T-helper 1 cell treated with Interleukin-12 subunit alpha and Interleukin-12 subunit beta and Interleukin-4 antibody, amounts not matched to agents 30 μg/mL and 1 μg/mL, for 36 hours (primary cell): ENCODE results near the gene S100A7A.

ENCODE experiments used
- H3K27ac Mint-ChIP-seq: one replicate; pipeline ENCODE4 v1.8.0; 2021; ENCODE audit warnings: mild to moderate bottlenecking, mixed read lengths
- H3K27me3 Mint-ChIP-seq: one replicate; pipeline ENCODE4 v1.8.0; 2021; ENCODE audit warnings: low read depth, mixed read lengths
- H3K36me3 Mint-ChIP-seq: one replicate; pipeline ENCODE4 v1.8.0; 2021; ENCODE audit warnings: low read depth, mixed read lengths
- H3K4me1 Mint-ChIP-seq: one replicate; pipeline ENCODE4 v1.8.0; 2021; ENCODE audit warnings: low read depth, mixed read lengths
- H3K4me3 Mint-ChIP-seq: one replicate; pipeline ENCODE4 v1.8.0; 2021; ENCODE audit warnings: mild to moderate bottlenecking, moderate library complexity, mixed read lengths
- H3K9me3 Mint-ChIP-seq: one replicate; pipeline ENCODE4 v1.8.0; 2021; ENCODE audit warnings: mixed read lengths

The S100A7A gene

GRCh38 chr1:153389973-153390879, 26.1 kb upstream of the S100A7A start:
- Mint-ChIP-seq H3K4me1 (peaks cover 9% of the 10 kb centered on the region), H3K27me3 (peaks cover 13% of the 10 kb centered on the region), H3K36me3 (no peaks in the 10 kb centered on the region), H3K9me3 (no peaks in the 10 kb centered on the region), H3K27ac (no peak overlapping the region), H3K4me3 (no peak overlapping the region)

- Mint-ChIP-seq H3K9me3 (no peaks in the 10 kb centered on the region), H3K27me3 (peaks cover 22% of the 10 kb centered on the region), H3K4me3 (no peak within 1 kb of the TSS), H3K27ac (no peak within 1 kb of the TSS), H3K36me3 (no peaks in the 10 kb centered on the region), H3K4me1 (peaks cover 7% of the 10 kb centered on the region)
These were observed 25.2 kb upstream of the S100A7A start, which contains the start of gene S100A8 for GRCh38 chr1:153390938-153391710. TSS of gene S100A8 (minus strand) at chr1:153391073. CDS start at chr1:153390535, 538 bp downstream.

DNA sequence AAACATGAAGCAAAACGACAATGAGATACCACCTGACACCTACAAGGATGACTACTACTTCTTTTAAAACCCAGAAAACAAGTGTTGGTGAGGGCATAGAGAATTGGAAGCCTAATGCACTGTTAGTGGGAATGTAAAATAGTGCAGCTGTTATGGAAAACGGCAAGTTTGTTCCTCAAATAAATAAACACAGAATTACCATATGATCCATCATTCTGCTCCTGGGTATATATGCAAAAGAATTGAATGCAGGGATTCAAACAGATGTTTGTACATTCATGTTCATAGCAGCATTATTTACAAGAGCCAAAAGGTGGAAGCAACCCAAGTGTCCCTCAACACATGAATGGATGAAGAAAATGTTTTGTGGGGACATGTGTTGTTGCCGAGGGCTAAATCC, 24.1 kb upstream of the S100A7A start:
- H3K27ac Mint-ChIP-seq = no peak overlapping the region
- H3K4me1 Mint-ChIP-seq = no peaks in the 10 kb centered on the region
- no peaks in the 10 kb centered on the region for H3K9me3 Mint-ChIP-seq
- no peaks in the 10 kb centered on the region for H3K36me3 Mint-ChIP-seq
- H3K4me3 Mint-ChIP-seq = no peak overlapping the region
- H3K27me3 Mint-ChIP-seq = peaks cover 22% of the 10 kb centered on the region

DNA sequence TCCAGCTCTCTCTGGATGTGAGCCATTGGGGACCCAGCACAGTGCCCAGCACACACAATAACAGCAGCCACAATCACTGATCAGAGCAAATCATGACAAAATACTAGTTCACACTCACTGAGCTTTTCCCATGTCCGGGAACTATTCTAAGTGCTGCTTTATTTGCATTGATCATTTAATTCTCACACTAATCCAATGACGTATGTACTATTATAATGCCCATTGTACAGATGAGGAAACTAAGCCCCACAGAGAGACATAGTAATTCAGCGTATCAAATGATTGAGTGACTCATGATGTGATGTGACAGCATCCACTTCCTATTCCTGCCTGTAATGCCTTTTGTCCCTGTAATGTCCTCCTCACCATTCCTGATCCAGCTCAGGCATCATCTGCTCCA, 23.5 kb upstream of the S100A7A start:
- Mint-ChIP-seq H3K9me3 (no peaks in the 10 kb centered on the region), H3K4me1 (no peaks in the 10 kb centered on the region), H3K36me3 (no peaks in the 10 kb centered on the region), H3K27ac (no peak overlapping the region), H3K27me3 (peaks cover 22% of the 10 kb centered on the region), H3K4me3 (no peak overlapping the region)

DNA sequence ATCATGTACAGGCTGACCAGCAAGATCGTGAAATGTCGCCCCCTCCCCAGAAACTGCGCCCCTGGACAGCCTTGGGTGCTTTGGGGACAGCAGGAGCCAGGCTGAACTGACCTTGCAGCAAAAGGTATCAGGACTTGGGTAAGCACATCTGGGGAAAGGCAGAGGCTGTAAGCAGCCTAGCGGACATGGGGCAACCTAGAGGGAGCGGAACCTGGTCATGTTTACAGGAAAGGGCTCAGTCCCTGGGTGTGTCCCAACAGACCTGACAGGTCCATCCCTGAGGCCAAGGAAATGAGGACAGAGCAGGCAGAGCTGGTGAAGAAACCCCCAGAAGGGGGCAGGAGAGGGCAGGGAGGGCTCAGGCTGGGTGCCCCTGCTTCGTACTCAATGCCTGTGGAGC, 22.4 kb upstream of the S100A7A start:
- no peak overlapping the region for H3K27ac Mint-ChIP-seq
- H3K4me1 Mint-ChIP-seq = no peaks in the 10 kb centered on the region
- H3K36me3 Mint-ChIP-seq = no peaks in the 10 kb centered on the region
- no peak overlapping the region for H3K4me3 Mint-ChIP-seq
- no peaks in the 10 kb centered on the region for H3K9me3 Mint-ChIP-seq
- H3K27me3 Mint-ChIP-seq = peaks cover 25% of the 10 kb centered on the region

GRCh38 chr1:153394391-153394790, 21.9 kb upstream of the S100A7A start:
- no peak overlapping the region for H3K4me3 Mint-ChIP-seq
- no peaks in the 10 kb centered on the region for H3K36me3 Mint-ChIP-seq
- H3K27me3 Mint-ChIP-seq = peaks cover 26% of the 10 kb centered on the region
- no peaks in the 10 kb centered on the region for H3K9me3 Mint-ChIP-seq
- H3K27ac Mint-ChIP-seq = no peak overlapping the region
- no peaks in the 10 kb centered on the region for H3K4me1 Mint-ChIP-seq

- H3K27me3 Mint-ChIP-seq = peaks cover 26% of the 10 kb centered on the region
- no peak overlapping the region for H3K27ac Mint-ChIP-seq
- no peak overlapping the region for H3K4me3 Mint-ChIP-seq
- no peaks in the 10 kb centered on the region for H3K4me1 Mint-ChIP-seq
- no peaks in the 10 kb centered on the region for H3K36me3 Mint-ChIP-seq
- H3K9me3 Mint-ChIP-seq = no peaks in the 10 kb centered on the region
These were observed 21.1 kb upstream of the S100A7A start for GRCh38 chr1:153395136-153395685.

- Mint-ChIP-seq H3K36me3 (no peaks in the 10 kb centered on the region), H3K27ac (no peak overlapping the region), H3K4me3 (no peak overlapping the region), H3K9me3 (no peaks in the 10 kb centered on the region), H3K4me1 (no peaks in the 10 kb centered on the region), H3K27me3 (peaks cover 26% of the 10 kb centered on the region)
These were observed 20.5 kb upstream of the S100A7A start for GRCh38 chr1:153395776-153396175.

DNA sequence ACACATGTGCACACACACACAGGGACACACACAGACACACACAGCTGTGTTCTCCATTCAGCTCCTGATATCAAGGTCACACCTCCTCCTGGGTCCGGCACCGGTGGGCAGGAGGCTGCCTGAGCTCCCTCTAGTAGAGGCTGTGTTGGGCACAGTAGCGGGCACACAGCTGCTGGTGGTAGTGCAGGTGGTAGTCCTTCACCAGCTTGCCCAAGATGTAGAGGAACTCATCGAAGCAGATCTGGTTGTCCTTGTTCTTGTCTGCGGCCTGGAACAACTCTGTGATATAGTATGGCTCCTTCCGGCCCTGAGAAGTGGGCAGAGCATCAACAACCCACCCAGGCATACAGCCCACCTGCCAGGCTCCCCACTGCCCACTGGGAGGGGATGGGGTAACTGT, 19.9 kb upstream of the S100A7A start:
- no peaks in the 10 kb centered on the region for H3K4me1 Mint-ChIP-seq
- no peaks in the 10 kb centered on the region for H3K9me3 Mint-ChIP-seq
- no peaks in the 10 kb centered on the region for H3K36me3 Mint-ChIP-seq
- peaks cover 24% of the 10 kb centered on the region for H3K27me3 Mint-ChIP-seq
- no peak overlapping the region for H3K4me3 Mint-ChIP-seq
- no peak overlapping the region for H3K27ac Mint-ChIP-seq

- no peaks in the 10 kb centered on the region for H3K9me3 Mint-ChIP-seq
- no peak overlapping the region for H3K4me3 Mint-ChIP-seq
- no peaks in the 10 kb centered on the region for H3K4me1 Mint-ChIP-seq
- peaks cover 28% of the 10 kb centered on the region for H3K27me3 Mint-ChIP-seq
- no peaks in the 10 kb centered on the region for H3K36me3 Mint-ChIP-seq
- no peak overlapping the region for H3K27ac Mint-ChIP-seq
These were observed 19.0 kb upstream of the S100A7A start for GRCh38 chr1:153397051-153397923.

DNA sequence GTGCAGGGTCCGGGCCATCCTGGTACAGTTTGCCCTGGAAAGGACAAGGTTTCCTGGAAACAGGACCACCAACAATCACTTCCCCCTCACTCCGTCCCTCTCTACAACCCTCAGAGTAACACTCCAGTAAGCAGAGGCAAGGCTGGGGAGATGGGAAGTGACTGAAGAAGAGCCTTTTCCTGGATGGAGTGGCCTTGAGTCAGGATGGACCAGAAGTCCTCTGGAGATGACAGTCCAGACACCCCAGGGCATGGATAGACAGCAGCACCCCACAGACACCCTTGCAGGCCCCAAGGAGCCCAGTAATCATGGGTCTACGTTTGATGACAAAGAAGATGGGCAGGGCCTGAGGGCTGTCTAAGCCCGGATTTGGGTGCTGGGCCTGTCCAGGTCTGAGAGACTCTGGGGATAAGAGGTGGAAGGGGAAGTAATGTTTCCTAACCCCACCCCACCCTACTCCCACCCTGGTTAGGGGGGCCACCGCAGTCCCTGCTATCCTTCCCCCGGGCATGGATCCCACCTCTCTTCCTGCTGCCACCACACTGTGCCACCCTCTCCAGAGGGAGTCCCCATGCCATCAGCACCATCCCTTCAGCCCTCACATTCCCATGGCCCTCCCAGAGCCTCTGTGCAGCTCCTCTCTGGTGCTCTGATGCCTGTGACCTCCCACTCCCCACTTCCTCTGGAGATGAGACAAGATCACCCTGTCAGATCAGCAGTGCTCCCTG, 18.2 kb upstream of the S100A7A start:
- Mint-ChIP-seq H3K4me3 (no peak overlapping the region), H3K27ac (no peak overlapping the region), H3K27me3 (peaks cover 31% of the 10 kb centered on the region), H3K9me3 (no peaks in the 10 kb centered on the region), H3K4me1 (no peaks in the 10 kb centered on the region), H3K36me3 (no peaks in the 10 kb centered on the region)

DNA sequence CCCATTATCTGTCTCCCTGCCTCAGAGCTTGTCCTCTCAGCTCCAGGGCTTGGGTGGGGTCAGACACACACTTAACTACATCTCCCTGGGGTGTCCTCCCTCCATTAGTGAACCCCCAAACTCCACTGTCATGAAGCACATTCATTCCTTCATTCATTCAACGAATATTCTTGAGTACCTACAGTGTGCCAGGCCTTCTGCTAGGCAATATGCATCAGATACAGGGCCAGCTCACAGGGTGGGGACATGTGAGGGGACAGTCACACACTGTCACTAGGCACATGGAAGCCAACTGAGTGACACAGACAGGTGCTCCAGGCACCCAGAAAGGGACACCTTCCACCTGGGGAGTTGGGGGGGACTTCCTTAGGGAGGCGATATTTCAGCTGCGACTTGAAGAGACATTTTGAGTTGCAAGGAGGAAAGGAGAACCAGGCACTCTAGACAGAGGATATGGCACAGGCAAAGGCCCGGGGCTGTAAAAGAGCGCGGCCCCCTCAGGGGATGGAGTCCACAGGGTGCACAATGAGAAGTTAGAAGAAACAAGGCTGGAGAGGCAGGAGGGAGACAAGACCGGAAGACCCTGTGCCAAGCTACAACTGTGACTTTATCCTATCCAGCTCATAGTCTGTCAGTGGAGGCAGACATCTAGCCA, 16.8 kb upstream of the S100A7A start:
- H3K27ac Mint-ChIP-seq = no peak overlapping the region

GRCh38 chr1:153400244-153400643, 16.1 kb upstream of the S100A7A start:
- no peaks in the 10 kb centered on the region for H3K9me3 Mint-ChIP-seq
- H3K27me3 Mint-ChIP-seq = peaks cover 31% of the 10 kb centered on the region
- H3K4me3 Mint-ChIP-seq = no peak overlapping the region
- H3K27ac Mint-ChIP-seq = no peak overlapping the region
- H3K4me1 Mint-ChIP-seq = peaks cover 3% of the 10 kb centered on the region
- no peaks in the 10 kb centered on the region for H3K36me3 Mint-ChIP-seq

More for the DNA sequence above, 16.8 kb upstream of the S100A7A start:
- Mint-ChIP-seq H3K36me3 (no peaks in the 10 kb centered on the region), H3K4me1 (peaks cover under 1% of the 10 kb centered on the region), H3K9me3 (no peaks in the 10 kb centered on the region), H3K4me3 (no peak overlapping the region), H3K27me3 (peaks cover 30% of the 10 kb centered on the region)
